ENCODE data around the gene KCNT2.

Gene KCNT2

GRCh38 chr1:196444634-196445033, 163.6 kb downstream of the KCNT2 start:
- no peak for DNase-seq

GRCh38 chr1:196442366-196442765, 165.9 kb downstream of the KCNT2 start:
- DNase-seq: no peak

- DNase-seq: no peak
Observed at GRCh38 chr1:196440711-196441110, 167.5 kb downstream of the KCNT2 start.

- DNase-seq: no peak
Observed at GRCh38 chr1:196438329-196438728, 169.9 kb downstream of the KCNT2 start.

- no peak for DNase-seq
Observed at GRCh38 chr1:196437671-196438070, 170.6 kb downstream of the KCNT2 start.

- DNase-seq: no peak
Observed at GRCh38 chr1:196433000-196433399, 175.2 kb downstream of the KCNT2 start.

- DNase-seq: no peak
Observed at GRCh38 chr1:196427976-196428734, 180.1 kb downstream of the KCNT2 start.

- DNase-seq: no peak
Observed at GRCh38 chr1:196425513-196425912, 182.7 kb downstream of the KCNT2 start.

- DNase-seq: no peak
Observed at GRCh38 chr1:196423612-196424011, 184.6 kb downstream of the KCNT2 start.

GRCh38 chr1:196418772-196419171, 189.5 kb downstream of the KCNT2 start:
- DNase-seq: no peak

GRCh38 chr1:196415978-196416377, 192.3 kb downstream of the KCNT2 start:
- DNase-seq: no peak

- no peak for DNase-seq
Observed at GRCh38 chr1:196412326-196412725, 195.9 kb downstream of the KCNT2 start.

- no peak for DNase-seq
Observed at GRCh38 chr1:196410768-196411167, 197.5 kb downstream of the KCNT2 start.

GRCh38 chr1:196409586-196409985, 198.7 kb downstream of the KCNT2 start:
- no peak for DNase-seq

GRCh38 chr1:196407358-196408051, 200.7 kb downstream of the KCNT2 start:
- no peak for DNase-seq

- no peak for DNase-seq
Observed at GRCh38 chr1:196405839-196406238, 202.4 kb downstream of the KCNT2 start.

- no peak for DNase-seq
Observed at GRCh38 chr1:196403803-196404690, 204.2 kb downstream of the KCNT2 start.

- no peak for DNase-seq
Observed at GRCh38 chr1:196401891-196402290, 206.3 kb downstream of the KCNT2 start.

- DNase-seq: no peak
Observed at GRCh38 chr1:196401452-196401833, 206.8 kb downstream of the KCNT2 start.

- no peak for DNase-seq
Observed at GRCh38 chr1:196400478-196401451, 207.5 kb downstream of the KCNT2 start.

- DNase-seq: no peak
Observed at GRCh38 chr1:196399713-196400112, 208.5 kb downstream of the KCNT2 start.

GRCh38 chr1:196393742-196394141, 214.5 kb downstream of the KCNT2 start:
- no peak for DNase-seq

Data from activated CD4-positive, CD25-positive, alpha-beta regulatory T cell treated with anti-CD3 and anti-CD28 coated beads, Interleukin-2, amount 50 U/mL, for 72 hours (primary cell).